GM12892 (cell line): Measurements from ENCODE around the gene EMC10.

Experiments
- DNase-seq: peaks from one replicate; pipeline ENCODE4 v3.0.0; 2011; ENCODE audit not compliant: insufficient read length
- FAIRE-seq: peaks from 2 replicates; lab custom pipeline; 2011; peaks lifted over from hg19 to GRCh38; lab: Jason Lieb, UNC
- POLR2A ChIP-seq: IDR thresholded peaks from 2 replicates; pipeline ENCODE4 v1.6.1; 2011; ENCODE audit warnings: low read depth, low read length, control low read depth
- POLR2AphosphoS5 ChIP-seq: IDR thresholded peaks from 2 replicates; pipeline ENCODE4 v1.6.1; 2011; ENCODE audit warnings: low read depth, low read length, control low read depth
- TAF1 ChIP-seq: IDR thresholded peaks from 2 replicates; pipeline ENCODE4 v1.6.1; 2011; ENCODE audit warnings: low read depth, mild to moderate bottlenecking, control low read depth, low read length, borderline replicate concordance

Gene EMC10

DNA sequence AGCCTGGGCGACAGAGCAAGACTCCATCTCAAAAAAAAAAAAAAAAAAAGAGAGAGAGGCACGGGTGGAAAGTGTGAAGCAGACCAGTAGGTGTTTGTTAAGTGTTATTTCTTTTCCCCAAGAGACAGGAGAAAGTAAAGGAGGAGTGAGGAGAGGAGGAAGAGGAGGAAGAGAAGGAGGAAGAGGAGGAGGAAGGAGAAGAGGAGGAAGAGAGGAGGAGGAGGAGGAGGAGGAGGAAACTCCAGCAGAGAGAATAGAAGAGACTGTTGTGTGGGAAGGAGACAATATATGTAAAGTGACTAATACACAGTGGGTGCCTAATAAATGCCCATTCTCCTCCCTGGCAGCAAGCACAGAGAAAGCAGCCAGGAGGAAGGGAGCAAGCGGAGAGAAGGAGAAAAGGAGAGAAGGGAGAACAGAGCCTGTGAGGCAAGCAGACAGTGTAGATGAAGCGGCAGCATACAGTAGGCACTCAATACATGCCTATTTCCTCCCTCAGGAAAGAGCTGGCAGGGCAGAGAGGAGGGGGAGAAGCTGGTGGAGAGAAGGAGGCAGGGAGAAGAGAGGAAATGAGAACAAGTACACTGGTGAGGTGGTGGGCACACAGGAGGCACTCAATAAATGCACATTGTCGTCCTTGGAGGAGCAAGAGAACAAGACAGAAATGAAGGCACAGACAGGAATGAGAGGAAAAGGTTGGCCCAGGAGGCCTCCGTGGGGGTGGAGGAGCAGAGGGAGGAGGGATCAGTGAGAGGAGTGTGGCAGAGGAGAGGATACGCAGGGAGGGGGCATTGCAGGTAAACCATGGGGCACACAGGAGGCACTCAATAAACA is 18.1 kb downstream of the EMC10 start:
- FAIRE-seq (no peak), DNase-seq (no peak)
- TF ChIP-seq POLR2AphosphoS5 = no peak
- TF ChIP-seq POLR2A = no peak
- no peak for TF ChIP-seq TAF1

DNA sequence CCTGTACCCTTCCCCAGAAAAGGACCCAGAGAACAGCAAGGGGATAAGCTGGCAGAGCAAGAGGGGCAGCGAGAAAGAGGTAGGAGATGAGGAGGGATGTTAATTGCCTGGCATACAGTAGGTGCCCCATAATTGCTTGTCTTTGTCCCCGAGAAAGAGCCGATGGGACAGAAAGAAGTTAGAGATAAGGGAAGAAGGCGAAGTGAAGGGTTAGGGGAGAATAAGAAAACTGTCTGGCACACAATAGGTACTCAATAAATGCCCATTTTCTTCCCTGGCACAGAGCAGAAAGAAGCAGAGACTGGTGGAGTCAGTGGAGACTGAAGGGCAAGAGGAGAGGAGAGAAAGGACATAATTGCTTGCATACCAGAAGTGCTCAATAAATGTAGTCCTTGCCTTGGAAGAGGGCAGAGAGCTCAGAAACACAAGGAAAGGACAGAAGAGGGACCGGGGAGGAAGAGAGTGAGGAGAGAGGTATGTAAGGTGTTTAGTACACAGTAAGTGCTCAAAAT is 18.8 kb downstream of the EMC10 start:
- TF ChIP-seq POLR2AphosphoS5 = no peak
- TF ChIP-seq POLR2A = no peak
- no peak for TF ChIP-seq TAF1
- no peak for FAIRE-seq
- DNase-seq = no peak

GRCh38 chr19:50496189-50497021 is 20.1 kb downstream of the EMC10 start:
- DNase-seq (no peak), FAIRE-seq (no peak)
- no peak for TF ChIP-seq POLR2A
- TF ChIP-seq POLR2AphosphoS5 = no peak
- no peak for TF ChIP-seq TAF1

DNA sequence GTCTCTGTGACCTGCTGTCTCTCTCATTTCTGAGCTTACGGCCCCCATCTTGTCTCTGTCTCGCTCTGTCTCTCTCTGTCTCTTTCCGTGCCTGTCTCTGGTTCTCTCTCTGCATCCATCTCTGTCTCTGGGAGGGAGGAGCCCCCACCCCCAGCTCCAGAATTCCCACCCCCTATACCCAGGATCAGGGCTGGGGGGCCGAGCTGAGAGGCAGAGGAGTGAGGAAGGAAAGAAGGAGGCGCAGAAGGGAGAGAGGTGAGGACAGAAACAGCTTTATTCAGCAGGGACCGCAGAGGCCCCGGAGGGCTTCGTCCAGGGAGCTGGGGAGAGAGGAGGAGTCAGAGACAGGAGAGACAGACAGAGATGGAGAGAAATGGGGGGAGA is 20.7 kb downstream of the EMC10 start:
- no peak for FAIRE-seq
- no peak for DNase-seq
- TF ChIP-seq POLR2A = no peak
- TF ChIP-seq TAF1 = no peak
- no peak for TF ChIP-seq POLR2AphosphoS5

- no peak for FAIRE-seq
- DNase-seq = no peak
- TF ChIP-seq POLR2A (no peak), TAF1 (no peak), POLR2AphosphoS5 (no peak)
Observed at GRCh38 chr19:50498219-50499056, 22.1 kb downstream of the EMC10 start.

- no peak for TF ChIP-seq POLR2A
- TF ChIP-seq TAF1 = no peak
- TF ChIP-seq POLR2AphosphoS5 = no peak
- FAIRE-seq = no peak
- no peak for DNase-seq
Observed at GRCh38 chr19:50500060-50500752, 23.9 kb downstream of the EMC10 start.

DNA sequence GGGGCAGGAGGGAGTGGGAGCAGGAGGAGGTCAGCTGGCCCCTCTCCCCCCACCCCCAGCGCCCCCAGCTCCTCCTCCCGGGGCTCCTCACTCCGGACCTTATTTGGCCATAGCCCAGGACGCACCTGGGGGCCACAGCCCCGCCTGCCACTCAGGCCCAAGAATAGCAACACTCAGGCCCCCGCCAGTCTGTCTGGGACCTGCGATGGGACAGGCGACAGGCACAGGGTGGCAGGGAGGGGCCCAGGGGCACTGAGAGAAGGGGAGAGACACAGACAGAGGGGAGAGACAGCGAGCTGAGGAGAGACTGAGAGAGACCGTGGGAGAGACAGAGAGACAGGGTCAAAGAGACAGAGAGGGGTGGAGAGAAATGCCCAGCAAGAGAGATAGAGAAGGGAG is 24.4 kb downstream of the EMC10 start:
- DNase-seq = no peak
- no peak for FAIRE-seq
- TF ChIP-seq POLR2AphosphoS5 (no peak), TAF1 (no peak), POLR2A (no peak)

DNA sequence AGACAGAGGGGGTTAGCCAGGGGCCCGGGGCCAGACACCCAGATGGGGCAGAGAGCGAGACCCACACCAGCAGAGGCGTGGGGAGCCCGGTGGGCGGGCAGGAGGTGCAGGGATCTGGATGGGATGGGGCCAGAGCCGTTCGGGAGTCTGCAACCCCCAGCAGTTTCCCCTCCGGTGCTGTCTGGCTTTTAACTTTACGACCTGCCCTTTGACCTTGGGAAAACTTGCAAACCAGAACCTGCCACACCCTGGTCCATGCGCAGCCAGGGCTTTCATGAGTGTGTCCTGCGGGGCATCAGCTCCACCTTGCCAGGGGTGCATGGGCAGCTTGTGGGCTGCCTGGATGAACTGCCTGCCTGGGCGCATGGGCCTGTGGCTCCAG is 24.9 kb downstream of the EMC10 start:
- TF ChIP-seq POLR2AphosphoS5 (no peak), POLR2A (no peak), TAF1 (no peak)
- FAIRE-seq (no peak), DNase-seq (no peak)

DNA sequence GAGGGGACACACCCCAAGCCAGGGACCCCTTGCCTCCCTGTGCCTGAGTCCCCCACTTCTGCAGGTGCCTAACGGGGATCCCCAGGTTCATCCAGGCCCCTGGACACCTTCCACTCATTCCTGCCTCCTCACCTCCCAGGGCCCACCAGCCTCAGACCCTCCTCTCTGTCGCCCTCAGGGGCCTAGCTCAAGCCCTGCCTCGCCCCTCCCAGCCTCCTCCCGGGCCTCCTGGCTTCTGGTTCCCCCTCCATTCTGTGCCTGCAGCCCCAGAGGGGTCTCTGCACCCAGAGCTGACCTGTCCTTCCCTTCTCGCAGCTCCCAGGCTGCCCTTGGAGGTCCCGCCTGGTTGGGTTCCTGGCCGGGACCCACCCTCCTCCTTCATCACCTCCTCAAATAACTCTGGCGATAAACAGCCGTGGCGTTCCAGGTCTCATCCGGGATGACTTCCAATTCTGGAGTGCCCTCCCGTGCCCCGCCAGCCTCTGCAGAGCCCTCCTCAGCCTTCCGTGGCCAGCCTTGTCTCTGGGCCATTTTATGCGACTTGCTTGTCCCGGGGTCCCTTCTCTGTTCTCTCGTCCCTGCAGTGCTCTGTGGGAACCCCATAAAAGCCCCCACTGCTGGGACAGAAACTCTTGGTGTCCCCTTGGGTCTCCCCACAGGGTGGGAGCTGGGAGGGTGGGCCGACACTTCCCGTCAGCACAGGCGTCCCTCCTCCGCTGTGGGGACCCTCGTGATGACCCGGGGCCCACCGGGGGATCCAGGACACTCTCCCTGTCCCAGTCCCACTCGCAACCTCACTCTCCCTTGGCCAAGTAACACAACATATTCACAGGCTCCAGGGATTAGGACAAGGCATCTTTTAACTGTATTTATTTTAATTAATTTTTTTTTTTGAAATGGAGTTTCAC is 25.5 kb downstream of the EMC10 start:
- FAIRE-seq (no peak), DNase-seq (no peak)
- TF ChIP-seq POLR2A = no peak
- no peak for TF ChIP-seq POLR2AphosphoS5
- TF ChIP-seq TAF1 = no peak
